Panc1 (cell line): ENCODE measurements around the gene PC. TPM values are rescaled to one million over a fixed set of nuclear protein-coding genes. Genes with fewer than 3 reads are reported as not detected.

ENCODE experiments used
- ATAC-seq: fragments of 200-7000 bp; cut with Tn5 transposase; 2 replicates; pipeline ENCODE4 v1.9.1; 2020; ENCODE audit warnings: mild to moderate bottlenecking, moderate library complexity
- BruUV-seq: library from RNA; stranded (reverse); fragments of 400-500 nt; replicated peaks from 2 replicates; lab custom pipeline; 2021; lab: Mats Ljungman, UMichigan
- CTCF ChIA-PET: fragments of 300-600 bp; sonication (Branson Sonifier 250); formaldehyde crosslinking; loops from one replicate; lab custom pipeline; 2022; ENCODE audit warnings: antibody characterized with exemption; lab: Charles Lee
- POLR2A ChIA-PET: fragments of 300-600 bp; sonication (Branson Sonifier 250); formaldehyde crosslinking; loops from one replicate; lab custom pipeline; 2022; ENCODE audit warnings: antibody characterized with exemption; lab: Charles Lee
- DNase-seq: peaks from one replicate; pipeline ENCODE4 v3.0.0-alpha.2; 2010; ENCODE audit warnings: low read depth, low spot score
- H3K27ac ChIP-seq: 2 replicates; pipeline ENCODE4 v1.5.1; 2011; ENCODE audit warnings: mild to moderate bottlenecking, low read length, inconsistent platforms
- H3K27me3 ChIP-seq: fragments of 200-500 bp; sonication (Bioruptor generic); 2 replicates; pipeline ENCODE4 v1.6.0; 2014; ENCODE audit warnings: low read length, inconsistent platforms; ENCODE audit not compliant: control insufficient read depth, insufficient read depth
- H3K36me3 ChIP-seq: fragments of 200-500 bp; sonication (Bioruptor generic); 2 replicates; pipeline ENCODE4 v1.5.1; 2014; ENCODE audit warnings: inconsistent platforms, mild to moderate bottlenecking, low read length, moderate library complexity; ENCODE audit not compliant: control insufficient read depth, insufficient read depth
- H3K4me1 ChIP-seq: 2 replicates; pipeline ENCODE4 v1.5.1; 2011; ENCODE audit warnings: inconsistent platforms, mild to moderate bottlenecking, low read length, moderate library complexity; ENCODE audit not compliant: control insufficient read depth, insufficient read depth
- H3K4me3 ChIP-seq, 2 experiments: 2 replicates each; pipeline ENCODE4 v1.5.1; 2011 to 2012; ENCODE audit warnings: low read depth in 2 of 2, low read length in 2 of 2, mild to moderate bottlenecking in 2 of 2, inconsistent platforms in 1 of 2, moderate library complexity in 1 of 2
- H3K9me3 ChIP-seq: fragments of 200-500 bp; sonication (Bioruptor generic); 2 replicates; pipeline ENCODE4 v1.5.1; 2014; ENCODE audit warnings: low read depth, mild to moderate bottlenecking, inconsistent platforms, low read length, moderate library complexity; ENCODE audit not compliant: control insufficient read depth, insufficient read depth
- CTCF ChIP-seq: fragments of 450-650 bp; IDR thresholded peaks from 2 replicates; pipeline ENCODE4 v1.5.1; 2017; ENCODE audit warnings: mild to moderate bottlenecking
- POLR2AphosphoS5 ChIP-seq: IDR thresholded peaks from 2 replicates; pipeline ENCODE4 v1.6.1; 2012; ENCODE audit warnings: mild to moderate bottlenecking, low read depth, low read length, moderate library complexity
- REST ChIP-seq, 2 experiments: IDR thresholded peaks; 2 replicates each; pipeline ENCODE4 v1.6.1; 2011 to 2012; ENCODE audit warnings: low read depth in 2 of 2, control low read depth in 1 of 2, low read length in 1 of 2, mild to moderate bottlenecking in 1 of 2, moderate library complexity in 1 of 2; ENCODE audit not compliant: insufficient read depth in 1 of 2
- SIN3A ChIP-seq: IDR thresholded peaks from 2 replicates; pipeline ENCODE4 v1.6.1; 2012; ENCODE audit warnings: low read depth, mild to moderate bottlenecking, low read length, moderate library complexity, borderline replicate concordance; ENCODE audit not compliant: insufficient read depth
- TCF7L2 ChIP-seq: IDR thresholded peaks from 2 replicates; pipeline ENCODE4 v1.6.1; 2011; ENCODE audit warnings: mild to moderate bottlenecking, low read depth, low read length, inconsistent platforms
- in situ Hi-C: cut with HindIII; loops from 2 replicates; pipeline ENCODE4 v1.10.0; 2016; ENCODE audit warnings: low sequenced_read_pairs, low pct_unique_long_range_greater_than_20kb
- intact Hi-C: fragments of 100-400 bp; cut with micrococcal nuclease; formaldehyde crosslinking; loops from one replicate; pipeline ENCODE4 v1.10.0; 2022; ENCODE audit not compliant: unreplicated experiment
- total RNA-seq: library from RNA; stranded (reverse); gene quantifications from one replicate; pipeline ENCODE4 v1.2.1, GENCODE V29; 2021; ENCODE audit not compliant: unreplicated experiment

Gene PC
- total RNA-seq, 1 experiment from 2014 or later = 12.8 TPM

GRCh38 chr11:66858939-66859685, 99.1 kb downstream of the PC start:
- CTCF ChIA-PET = no interaction called here
- in situ Hi-C loops = no loop called here
- H3K27ac ChIP-seq = no peak overlapping the region; the same call in 1 of the 2 replicates

More at GRCh38 chr11:66858939-66859685, 99.1 kb downstream of the PC start:
- no TSS peak for BruUV-seq
- H3K27me3 ChIP-seq = no peaks in the 10 kb centered on the region
- DNase-seq (no peak), ATAC-seq (no peak)
- TF ChIP-seq SIN3A (no peak), TCF7L2 (no peak), CTCF (no peak), POLR2AphosphoS5 (no peak), REST (IDR thresholded peaks at IDR 0.05; ENCODE audit: insufficient read depth in 1 of 2, low read depth in 2 of 2, low read length in 1 of 2) (no peak)
- no peaks in the 10 kb centered on the region for H3K9me3 ChIP-seq
- peaks cover 22% of the 10 kb centered on the region for H3K4me1 ChIP-seq
- no peaks in the 10 kb centered on the region for H3K36me3 ChIP-seq
- intact Hi-C loops = no loop called here
- POLR2A ChIA-PET = interaction anchor here (0.6 kb wide), 1 partner anchor 667 kb away, joined by 4 read pairs; no protein-coding TSS in a partner anchor
- H3K4me3 ChIP-seq = no peak overlapping the region
